GM19452 (cell line): ENCODE measurements around the gene PLA2G4F.

ENCODE experiments used
- ATAC-seq: cut with Tn5 transposase; IDR thresholded peaks from one replicate; pipeline ENCODE4 v1.9.1; 2021; ENCODE audit not compliant: unreplicated experiment

Gene PLA2G4F

GRCh38 chr15:42149493-42150218 lies 6.8 kb downstream of the PLA2G4F start:
- ATAC-seq: no peak

DNA sequence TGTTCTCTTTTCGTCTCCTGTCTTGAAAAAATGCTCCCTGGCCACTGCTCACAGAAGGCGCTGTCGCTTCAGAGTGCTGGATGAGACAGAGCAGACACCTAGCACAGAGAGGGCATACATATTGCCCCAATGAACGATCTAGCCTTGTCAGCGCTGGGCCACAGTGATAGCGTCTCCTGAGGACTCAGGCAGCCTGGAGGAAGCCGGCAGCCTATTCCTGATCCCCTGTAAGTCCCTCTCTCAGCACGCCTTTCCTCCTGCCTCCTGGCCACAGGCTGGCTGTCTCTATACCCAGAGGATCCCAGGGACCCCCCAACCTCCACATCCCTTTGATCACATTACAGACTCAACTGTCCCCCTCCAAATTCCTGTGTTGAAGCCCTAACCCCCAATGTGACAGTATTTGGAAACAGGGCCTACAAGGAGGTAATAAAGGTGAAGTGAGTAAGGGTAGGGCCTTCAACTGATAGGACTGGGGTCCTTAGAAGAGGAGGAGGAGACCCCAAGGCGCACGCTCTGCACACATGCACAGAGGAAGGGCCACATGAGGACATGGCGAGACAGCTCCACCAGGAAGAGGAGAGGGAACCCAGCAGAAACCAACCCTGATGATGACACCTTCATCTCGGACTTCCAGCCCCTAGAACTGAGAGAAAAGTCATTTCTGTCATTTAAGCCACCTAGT lies 7.5 kb downstream of the PLA2G4F start:
- no peak for ATAC-seq

- ATAC-seq: no peak
Measured at GRCh38 chr15:42147431-42147735, 9.1 kb downstream of the PLA2G4F start.

DNA sequence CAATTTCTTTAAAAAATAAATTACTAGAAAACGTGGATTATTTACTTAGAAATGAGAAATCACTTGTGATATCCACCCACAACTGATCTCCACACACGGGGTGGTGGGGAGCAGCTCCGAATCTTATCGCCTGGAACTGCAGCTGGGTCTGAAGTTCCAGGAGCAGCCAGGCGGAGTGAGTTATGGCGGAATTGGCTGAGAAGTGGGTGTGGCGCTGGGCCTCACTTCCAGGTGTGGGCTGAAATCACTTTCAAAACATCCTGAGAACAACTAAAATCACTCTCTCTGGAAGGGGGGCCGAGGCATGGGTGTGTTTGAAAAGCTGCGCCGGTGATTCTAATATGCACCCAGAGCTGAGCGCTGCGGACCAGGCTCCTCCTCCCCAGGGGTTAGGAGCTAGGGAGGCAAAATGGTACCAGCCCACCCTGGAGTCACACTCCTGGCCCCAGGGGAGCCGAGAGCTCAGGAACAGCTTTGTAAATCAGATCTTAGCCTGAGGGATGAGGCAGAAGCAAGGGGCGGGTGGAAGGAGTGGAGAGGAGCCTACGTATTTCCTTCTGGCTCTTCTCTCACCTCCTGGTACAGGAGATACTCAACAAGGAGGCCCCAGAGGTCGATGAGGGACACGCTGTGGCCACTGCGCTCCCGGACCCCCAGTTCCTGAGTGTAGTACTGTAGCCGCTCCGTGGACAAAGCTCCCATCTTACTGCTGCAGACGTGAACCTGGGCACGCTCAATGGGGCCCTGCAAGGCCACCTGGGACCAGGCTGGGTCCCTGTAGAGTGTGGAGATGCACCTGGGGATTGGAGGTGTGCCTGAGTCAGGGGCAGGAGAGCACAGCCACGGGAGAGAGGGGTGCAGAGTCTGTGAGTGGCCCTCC lies 9.6 kb downstream of the PLA2G4F start:
- ATAC-seq: no peak

- ATAC-seq: no peak
Measured at GRCh38 chr15:42145546-42146455, 10.6 kb downstream of the PLA2G4F start.

- no peak for ATAC-seq
Measured at GRCh38 chr15:42144841-42145375, 11.5 kb downstream of the PLA2G4F start.

DNA sequence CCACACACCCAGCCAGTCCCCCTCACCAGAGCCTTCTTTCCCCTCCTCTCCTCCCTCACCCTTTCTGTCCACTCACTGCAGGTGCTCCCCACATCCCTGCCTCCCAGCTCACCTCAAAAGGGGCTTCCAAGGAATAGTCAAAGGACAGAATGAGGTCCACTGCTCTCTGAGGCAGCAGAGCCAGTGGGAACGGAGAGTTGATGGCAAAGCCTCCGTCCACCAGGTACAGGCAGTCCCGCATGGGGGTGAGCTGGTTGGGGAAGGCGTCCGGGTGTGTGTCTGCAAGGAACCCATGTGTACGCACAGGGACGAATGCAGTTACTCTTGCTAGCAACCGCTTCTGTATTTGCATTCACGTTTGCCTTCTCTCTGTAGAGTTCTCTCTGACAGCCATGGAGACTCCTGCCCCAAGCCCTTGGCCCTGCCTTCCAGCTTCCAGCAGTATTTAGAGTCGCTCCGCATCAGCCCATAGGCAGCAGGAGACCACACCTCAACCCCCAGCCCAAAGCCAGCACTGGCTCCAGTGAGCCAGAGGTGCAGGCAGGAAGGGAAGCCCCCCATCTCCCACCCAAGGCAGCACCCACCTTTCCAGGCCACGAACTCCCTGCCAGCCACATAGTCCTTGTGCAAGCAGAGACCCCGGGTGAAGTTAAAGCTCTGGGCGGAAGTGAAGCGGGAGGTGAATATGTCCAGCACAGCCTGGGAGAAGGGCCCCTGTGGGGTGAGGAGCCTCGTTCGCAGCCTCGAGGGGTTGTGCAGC lies 12.4 kb downstream of the PLA2G4F start:
- ATAC-seq: no peak

DNA sequence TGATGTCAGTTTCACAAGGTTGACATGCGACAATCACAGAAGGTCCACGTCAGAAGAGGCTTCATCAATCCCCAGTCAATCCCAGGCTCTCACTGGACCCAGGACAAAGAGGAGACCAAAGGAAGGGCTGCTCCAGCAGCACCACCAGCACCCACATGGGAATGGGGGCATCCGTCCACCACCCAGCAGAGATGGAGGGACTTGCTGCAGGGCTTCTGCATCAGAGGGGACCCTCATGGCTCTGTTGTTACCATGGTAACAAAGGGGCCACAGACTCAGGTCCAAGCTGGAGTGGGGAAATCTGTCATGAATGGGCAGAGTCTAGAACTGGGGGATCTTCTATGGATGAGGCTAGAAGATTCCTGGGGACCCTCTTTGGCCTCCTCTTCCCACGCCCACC lies 13.1 kb downstream of the PLA2G4F start:
- no peak for ATAC-seq

DNA sequence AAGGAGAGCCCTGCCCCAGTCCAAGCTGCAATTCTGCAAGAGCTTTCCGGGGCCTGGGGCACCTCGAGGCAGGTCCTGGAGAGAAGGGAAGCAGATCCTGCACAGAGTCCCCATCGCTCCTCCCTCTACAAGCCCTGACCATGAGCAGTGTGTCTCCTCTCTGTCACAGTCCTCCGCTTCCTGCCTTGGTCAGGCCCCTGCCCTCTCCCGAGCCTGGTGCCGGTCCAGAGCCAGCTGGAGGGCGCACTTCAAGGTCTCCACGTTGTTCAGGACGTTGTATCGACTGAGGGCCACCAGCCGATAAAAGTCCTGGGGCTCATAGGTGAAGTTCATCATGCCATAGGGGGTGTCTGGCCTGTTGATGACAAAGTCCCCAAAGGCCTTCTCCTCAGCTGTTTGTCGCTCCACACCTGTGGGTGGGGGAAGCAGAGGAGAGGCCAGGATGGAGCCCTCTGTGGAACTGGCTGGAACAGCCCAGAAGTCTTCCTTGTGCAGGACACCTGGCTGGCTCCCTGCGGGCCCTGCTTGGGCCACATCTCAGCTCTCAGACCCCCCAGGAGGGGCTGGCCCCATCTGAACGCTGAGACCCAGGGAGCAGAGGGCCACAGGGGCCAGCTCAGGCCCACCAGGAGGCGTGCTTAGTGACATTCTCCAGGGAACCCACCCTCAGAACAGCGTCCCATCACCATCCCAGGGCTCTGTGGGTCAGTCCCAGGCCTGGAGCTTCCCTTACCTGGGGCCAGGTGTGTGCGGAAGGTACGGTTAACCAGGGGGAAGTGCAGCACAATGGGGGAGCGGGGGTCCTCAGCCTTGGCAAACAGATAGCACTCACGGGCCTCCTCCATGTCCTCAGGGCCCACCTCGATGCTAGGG lies 14.4 kb downstream of the PLA2G4F start:
- no peak for ATAC-seq

DNA sequence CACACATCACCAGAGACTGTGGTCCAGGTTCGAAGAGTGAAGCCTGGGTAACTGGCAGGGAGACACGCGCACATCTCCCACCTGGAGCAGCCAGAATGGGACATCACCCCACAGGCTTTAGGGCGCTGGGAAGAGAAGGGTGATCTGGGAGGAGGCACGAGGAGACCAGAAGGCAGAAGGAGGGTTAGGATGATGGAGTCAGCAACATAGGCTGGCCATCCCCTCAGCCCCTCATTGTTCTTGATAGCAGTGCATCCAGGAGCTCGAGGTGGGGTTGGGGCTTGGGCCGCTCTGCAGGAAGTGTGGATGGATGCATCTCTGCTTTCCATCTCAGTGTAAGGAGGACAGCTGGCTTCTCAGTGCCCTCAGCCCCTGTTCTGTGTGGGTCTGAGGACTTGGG lies 15.2 kb downstream of the PLA2G4F start:
- ATAC-seq: no peak

- no peak for ATAC-seq
Measured at GRCh38 chr15:42140383-42141070, 15.9 kb downstream of the PLA2G4F start.

DNA sequence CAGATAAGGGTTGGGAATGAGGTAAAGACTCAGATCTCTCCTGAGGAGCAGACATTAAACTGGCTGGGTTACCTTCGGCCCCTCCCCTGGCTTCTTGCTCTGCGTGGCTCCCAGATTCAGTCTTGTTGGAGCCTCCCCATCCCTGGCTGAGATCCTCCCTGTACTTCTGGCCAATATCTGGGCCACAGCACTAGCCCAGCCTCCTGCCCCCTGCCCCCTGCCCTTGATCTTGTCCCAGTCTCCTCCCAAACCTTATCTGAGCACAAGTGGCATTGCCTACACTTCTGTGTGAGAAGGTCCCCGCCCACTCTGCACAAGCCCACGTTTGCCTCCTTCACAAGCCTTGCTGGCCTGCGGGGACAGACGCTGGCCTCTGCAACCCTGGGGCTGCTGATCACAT lies 16.8 kb downstream of the PLA2G4F start:
- no peak for ATAC-seq

GRCh38 chr15:42138968-42139386 lies 17.5 kb downstream of the PLA2G4F start:
- no peak for ATAC-seq

DNA sequence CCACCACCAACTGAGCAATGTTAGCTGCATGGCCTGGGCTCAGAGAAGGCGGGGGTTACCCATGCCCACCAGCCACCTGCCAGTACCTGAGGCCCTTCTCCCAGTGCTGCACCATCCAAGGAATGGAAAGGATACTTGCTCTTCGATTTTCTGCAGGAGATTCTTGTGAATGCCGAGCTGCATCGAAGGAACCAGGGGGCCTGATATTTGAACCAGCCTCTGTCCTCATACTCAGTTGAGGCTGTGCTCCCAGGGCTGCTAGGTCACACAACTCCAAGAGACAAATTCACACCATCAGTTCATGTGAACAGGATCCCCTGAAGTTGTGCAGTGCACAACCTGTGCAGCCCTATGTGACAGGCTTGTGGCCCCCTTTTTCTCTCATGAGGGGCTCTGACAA lies 18.0 kb downstream of the PLA2G4F start:
- ATAC-seq: no peak

- no peak for ATAC-seq
Measured at GRCh38 chr15:42137461-42138261, 18.8 kb downstream of the PLA2G4F start.

DNA sequence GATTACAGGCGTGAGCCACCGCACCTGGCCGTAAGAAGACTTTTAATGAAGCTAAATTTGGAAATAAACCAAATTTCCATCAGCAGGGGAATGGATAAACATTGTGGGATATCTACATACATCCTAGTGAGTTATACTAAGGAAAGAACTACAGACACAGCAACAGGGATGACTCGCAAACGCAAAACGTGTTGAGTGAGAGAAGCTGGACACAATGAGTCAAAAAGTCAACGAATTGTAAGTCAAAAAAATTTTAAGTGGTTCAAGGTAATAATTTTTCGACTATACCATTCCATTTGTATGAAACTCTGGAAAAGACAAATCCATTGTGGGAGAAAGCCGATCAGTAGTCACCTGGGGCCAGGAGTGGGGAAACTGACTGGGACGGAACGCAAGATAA lies 19.9 kb downstream of the PLA2G4F start:
- no peak for ATAC-seq

DNA sequence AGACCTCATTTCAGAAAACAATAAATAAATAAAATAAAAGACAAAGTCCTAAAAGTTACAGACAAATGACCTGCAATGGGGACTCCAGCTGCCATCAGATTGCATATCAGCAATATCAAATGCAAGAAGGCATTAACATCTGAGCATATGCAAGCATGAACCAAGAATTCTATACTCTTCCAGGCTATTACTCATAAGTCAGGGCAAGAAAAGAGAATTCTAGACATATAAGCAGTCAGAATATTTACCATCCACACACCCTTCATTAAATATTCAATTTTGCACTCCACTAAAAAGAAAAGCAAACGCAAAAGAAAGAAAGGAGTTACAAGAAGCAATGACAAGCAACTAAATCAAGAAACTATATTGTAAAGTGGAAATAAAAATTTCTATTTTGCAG lies 21.1 kb downstream of the PLA2G4F start:
- ATAC-seq: no peak
